ENCODE measurements around the gene SLC16A10. TPM values are rescaled to one million over a fixed set of nuclear protein-coding genes. Genes with fewer than 3 reads are reported as not detected.

Gene SLC16A10
- total RNA-seq, 1 donor from 2014 or later, result 4.1 TPM

GRCh38 chr6:111263837-111264236 is 176.5 kb downstream of the SLC16A10 start:
- no peaks in the 10 kb centered on the region for H3K27me3 Mint-ChIP-seq (ENCODE audit: unreplicated experiment)
- DNase-seq, result no peak
- no peaks in the 10 kb centered on the region for H3K9me3 Mint-ChIP-seq (ENCODE audit: unreplicated experiment)
- H3K36me3 Mint-ChIP-seq (ENCODE audit: unreplicated experiment), result no peaks in the 10 kb centered on the region
- no peak overlapping the region for H3K27ac Mint-ChIP-seq (ENCODE audit: unreplicated experiment)
- peaks cover 2% of the 10 kb centered on the region for H3K4me1 Mint-ChIP-seq (ENCODE audit: low read depth, unreplicated experiment)
- TF ChIP-seq CTCF (IDR thresholded peaks at IDR 0.05; ENCODE audit: partially characterized antibody, unreplicated experiment), result no peak
- H3K4me3 Mint-ChIP-seq (ENCODE audit: unreplicated experiment), result no peak overlapping the region

GRCh38 chr6:111265842-111266241 is 178.5 kb downstream of the SLC16A10 start:
- no peak for TF ChIP-seq CTCF (IDR thresholded peaks at IDR 0.05; ENCODE audit: partially characterized antibody, unreplicated experiment)
- no peak for DNase-seq
- Mint-ChIP-seq H3K27me3 (ENCODE audit: unreplicated experiment) (no peaks in the 10 kb centered on the region), H3K27ac (ENCODE audit: unreplicated experiment) (no peak overlapping the region), H3K4me1 (ENCODE audit: low read depth, unreplicated experiment) (peaks cover 2% of the 10 kb centered on the region), H3K4me3 (ENCODE audit: unreplicated experiment) (no peak overlapping the region), H3K9me3 (ENCODE audit: unreplicated experiment) (no peaks in the 10 kb centered on the region), H3K36me3 (ENCODE audit: unreplicated experiment) (no peaks in the 10 kb centered on the region)

- DNase-seq, result no peak
- no peaks in the 10 kb centered on the region for H3K36me3 Mint-ChIP-seq (ENCODE audit: unreplicated experiment)
Observed at GRCh38 chr6:111266276-111266675, 179.0 kb downstream of the SLC16A10 start.

GRCh38 chr6:111267764-111268333 is 180.5 kb downstream of the SLC16A10 start:
- no peaks in the 10 kb centered on the region for H3K9me3 Mint-ChIP-seq (ENCODE audit: unreplicated experiment)
- H3K4me3 Mint-ChIP-seq (ENCODE audit: unreplicated experiment), result no peak overlapping the region
- H3K36me3 Mint-ChIP-seq (ENCODE audit: unreplicated experiment), result no peaks in the 10 kb centered on the region

More at GRCh38 chr6:111266276-111266675, 179.0 kb downstream of the SLC16A10 start:
- Mint-ChIP-seq H3K4me3 (ENCODE audit: unreplicated experiment) (no peak overlapping the region), H3K9me3 (ENCODE audit: unreplicated experiment) (no peaks in the 10 kb centered on the region), H3K4me1 (ENCODE audit: low read depth, unreplicated experiment) (no peaks in the 10 kb centered on the region), H3K27ac (ENCODE audit: unreplicated experiment) (no peak overlapping the region), H3K27me3 (ENCODE audit: unreplicated experiment) (no peaks in the 10 kb centered on the region)
- TF ChIP-seq CTCF (IDR thresholded peaks at IDR 0.05; ENCODE audit: partially characterized antibody, unreplicated experiment), result no peak

More at GRCh38 chr6:111267764-111268333, 180.5 kb downstream of the SLC16A10 start:
- DNase-seq, result no peak
- no peak overlapping the region for H3K27ac Mint-ChIP-seq (ENCODE audit: unreplicated experiment)
- no peaks in the 10 kb centered on the region for H3K4me1 Mint-ChIP-seq (ENCODE audit: low read depth, unreplicated experiment)
- H3K27me3 Mint-ChIP-seq (ENCODE audit: unreplicated experiment), result no peaks in the 10 kb centered on the region
- no peak for TF ChIP-seq CTCF (IDR thresholded peaks at IDR 0.05; ENCODE audit: partially characterized antibody, unreplicated experiment)
